Measurements from ENCODE around the gene EPHA3.

DNA sequence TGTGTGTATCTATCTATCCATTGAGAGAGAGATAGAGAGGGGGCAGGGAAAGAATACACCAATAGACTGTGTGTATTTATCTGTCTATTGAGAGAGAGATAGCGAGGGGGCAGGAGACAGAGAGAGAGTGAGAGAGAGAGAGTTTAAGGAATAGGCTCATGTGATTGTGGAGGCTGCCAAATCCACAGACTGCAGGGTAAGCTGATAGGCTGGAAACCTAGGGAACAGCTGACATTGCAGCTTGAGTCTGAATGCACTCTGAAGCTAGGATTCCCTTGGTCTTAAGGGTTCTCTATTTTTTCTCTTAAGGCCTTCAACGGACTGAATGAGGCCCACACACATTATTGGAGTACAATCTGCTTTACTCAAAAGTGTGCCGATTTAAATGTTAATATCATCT lies 255.8 kb downstream of the EPHA3 start:
- TF ChIP-seq, protein P1, sequence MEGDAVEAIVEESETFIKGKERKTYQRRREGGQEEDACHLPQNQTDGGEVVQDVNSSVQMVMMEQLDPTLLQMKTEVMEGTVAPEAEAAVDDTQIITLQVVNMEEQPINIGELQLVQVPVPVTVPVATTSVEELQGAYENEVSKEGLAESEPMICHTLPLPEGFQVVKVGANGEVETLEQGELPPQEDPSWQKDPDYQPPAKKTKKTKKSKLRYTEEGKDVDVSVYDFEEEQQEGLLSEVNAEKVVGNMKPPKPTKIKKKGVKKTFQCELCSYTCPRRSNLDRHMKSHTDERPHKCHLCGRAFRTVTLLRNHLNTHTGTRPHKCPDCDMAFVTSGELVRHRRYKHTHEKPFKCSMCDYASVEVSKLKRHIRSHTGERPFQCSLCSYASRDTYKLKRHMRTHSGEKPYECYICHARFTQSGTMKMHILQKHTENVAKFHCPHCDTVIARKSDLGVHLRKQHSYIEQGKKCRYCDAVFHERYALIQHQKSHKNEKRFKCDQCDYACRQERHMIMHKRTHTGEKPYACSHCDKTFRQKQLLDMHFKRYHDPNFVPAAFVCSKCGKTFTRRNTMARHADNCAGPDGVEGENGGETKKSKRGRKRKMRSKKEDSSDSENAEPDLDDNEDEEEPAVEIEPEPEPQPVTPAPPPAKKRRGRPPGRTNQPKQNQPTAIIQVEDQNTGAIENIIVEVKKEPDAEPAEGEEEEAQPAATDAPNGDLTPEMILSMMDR (conservative IDR thresholded peaks at IDR 0.05) = no peak
- no peak for TF ChIP-seq ZFX (IDR thresholded peaks at IDR 0.05)

Data from C4-2B (cell line).